Memory B cell (primary cell): ENCODE measurements around the gene CCNF.
"Not testable (repeated sequence)": the region's sequence is repeated elsewhere in the genome, so short reads cannot be mapped to it uniquely, and the experiment has no call there.

Experiments
- ATAC-seq: fragments of 150-1000 bp; cut with Tn5 transposase; 2 replicates; pipeline ENCODE4 v1.10.0; 2021; ENCODE audit warnings: low read depth, mild to moderate bottlenecking, moderate library complexity
- DNase-seq, 2 donors: peaks; one replicate each; pipeline ENCODE4 v3.0.0; 2022; ENCODE audit warnings: low spot score in 2 of 2
- H3K27ac Mint-ChIP-seq: one replicate; pipeline ENCODE4 v1.8.0; 2022; ENCODE audit warnings: mild to moderate bottlenecking, moderate library complexity, mixed read lengths
- H3K27me3 Mint-ChIP-seq: one replicate; pipeline ENCODE4 v1.8.0; 2022; ENCODE audit warnings: mixed read lengths
- H3K36me3 Mint-ChIP-seq: one replicate; pipeline ENCODE4 v1.8.0; 2022; ENCODE audit warnings: mild to moderate bottlenecking, mixed read lengths
- H3K4me1 Mint-ChIP-seq: one replicate; pipeline ENCODE4 v1.8.0; 2022; ENCODE audit warnings: mixed read lengths
- H3K4me3 Mint-ChIP-seq: one replicate; pipeline ENCODE4 v1.8.0; 2022; ENCODE audit warnings: mild to moderate bottlenecking, moderate library complexity, mixed read lengths
- H3K9me3 Mint-ChIP-seq: one replicate; pipeline ENCODE4 v1.8.0; 2022; ENCODE audit warnings: mixed read lengths

Gene CCNF

GRCh38 chr16:2436110-2436509 is 6.9 kb downstream of the CCNF start:
- H3K36me3 Mint-ChIP-seq, result peaks cover 8% of the 10 kb centered on the region
- no peak overlapping the region for H3K4me3 Mint-ChIP-seq

GRCh38 chr16:2437032-2437790 is 8.0 kb downstream of the CCNF start:
- peaks cover 8% of the 10 kb centered on the region for H3K36me3 Mint-ChIP-seq
- peak overlapping the region; percentile 41 for H3K27ac Mint-ChIP-seq

More at GRCh38 chr16:2436110-2436509, 6.9 kb downstream of the CCNF start:
- Mint-ChIP-seq H3K27ac (no peak overlapping the region), H3K9me3 (no peaks in the 10 kb centered on the region), H3K4me1 (peaks cover 16% of the 10 kb centered on the region), H3K27me3 (no peaks in the 10 kb centered on the region)
- DNase-seq, result no peak
- no peak for ATAC-seq

GRCh38 chr16:2438121-2438520 is 8.9 kb downstream of the CCNF start:
- H3K9me3 Mint-ChIP-seq, result no peaks in the 10 kb centered on the region
- DNase-seq (no peak), ATAC-seq (no peak)
- peak overlapping the region; percentile 30 for H3K27ac Mint-ChIP-seq
- no peak overlapping the region for H3K4me3 Mint-ChIP-seq
- peaks cover 13% of the 10 kb centered on the region for H3K4me1 Mint-ChIP-seq
- no peaks in the 10 kb centered on the region for H3K27me3 Mint-ChIP-seq
- peaks cover 6% of the 10 kb centered on the region for H3K36me3 Mint-ChIP-seq

More at GRCh38 chr16:2437032-2437790, 8.0 kb downstream of the CCNF start:
- ATAC-seq, result no peak
- Mint-ChIP-seq H3K4me3 (no peak overlapping the region), H3K9me3 (no peaks in the 10 kb centered on the region), H3K4me1 (peaks cover 16% of the 10 kb centered on the region), H3K27me3 (no peaks in the 10 kb centered on the region)
- no peak for DNase-seq

GRCh38 chr16:2439598-2439997 is 10.4 kb downstream of the CCNF start:
- peak overlapping the region; percentile 24 for H3K4me3 Mint-ChIP-seq
- peaks cover 13% of the 10 kb centered on the region for H3K4me1 Mint-ChIP-seq
- H3K9me3 Mint-ChIP-seq, result no peaks in the 10 kb centered on the region
- DNase-seq, result no peak
- ATAC-seq, result no peak
- H3K27me3 Mint-ChIP-seq, result no peaks in the 10 kb centered on the region
- H3K27ac Mint-ChIP-seq, result peak overlapping the region; percentile 89
- H3K36me3 Mint-ChIP-seq, result peaks cover 2% of the 10 kb centered on the region

DNA sequence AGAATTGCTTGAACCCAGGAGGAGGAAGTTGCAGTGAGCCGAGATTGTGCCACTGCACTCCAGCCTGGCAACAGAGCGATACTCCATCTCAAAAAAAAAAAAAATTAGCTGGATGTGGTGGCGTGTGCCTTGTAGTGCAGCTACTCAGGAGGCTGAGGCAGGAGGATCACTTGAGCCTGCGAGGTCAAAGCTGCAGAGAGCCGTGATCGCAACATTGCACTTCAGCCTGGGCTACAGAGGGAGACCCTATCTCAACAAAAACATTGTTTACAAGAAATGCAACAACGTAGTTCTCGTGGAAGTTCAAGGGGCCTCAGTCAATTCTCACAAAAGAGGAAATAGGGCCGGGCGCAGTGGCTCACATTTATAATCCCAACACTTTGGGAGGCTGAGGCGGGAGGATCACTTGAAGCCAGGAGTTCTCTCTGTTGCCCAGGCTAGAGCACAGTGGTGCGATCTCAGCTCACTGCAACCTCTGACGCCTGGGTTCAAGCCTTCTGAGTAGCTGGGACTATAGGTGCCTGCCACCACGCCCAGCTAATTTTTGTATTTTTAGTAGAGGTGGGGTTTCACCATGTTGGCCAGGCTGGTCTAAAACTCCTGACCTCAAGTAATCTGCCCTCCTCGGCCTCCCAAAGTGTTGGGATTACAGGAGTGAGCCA is 12.0 kb downstream of the CCNF start:
- H3K27me3 Mint-ChIP-seq, H3K9me3 Mint-ChIP-seq, H3K4me3 Mint-ChIP-seq, H3K27ac Mint-ChIP-seq, DNase-seq, ATAC-seq, H3K36me3 Mint-ChIP-seq: not testable (repeated sequence)
- peaks cover 13% of the 10 kb centered on the region for H3K4me1 Mint-ChIP-seq

DNA sequence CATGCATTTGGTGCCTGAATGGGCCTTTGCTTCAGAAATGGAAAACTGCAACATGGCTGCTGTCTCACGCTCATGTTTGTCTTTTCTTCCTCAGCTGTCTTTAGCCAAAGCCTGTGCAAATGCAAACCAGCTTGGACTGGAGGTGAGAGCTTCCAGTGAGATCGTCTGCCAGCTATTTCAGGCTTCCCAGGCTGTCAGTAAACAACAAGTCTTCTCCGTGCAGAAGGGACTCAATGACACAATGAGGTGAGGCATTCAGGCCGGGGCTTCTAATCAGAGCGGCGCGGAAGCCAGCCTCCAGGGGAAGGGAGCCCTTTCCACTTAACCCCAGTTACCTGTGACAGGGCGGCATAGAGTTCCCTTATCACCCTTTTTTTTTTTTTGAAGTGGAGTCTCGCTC is 14.3 kb downstream of the CCNF start:
- Mint-ChIP-seq H3K27me3 (no peaks in the 10 kb centered on the region), H3K4me3 (no peak overlapping the region), H3K27ac (no peak overlapping the region), H3K36me3 (peaks cover 6% of the 10 kb centered on the region), H3K4me1 (peaks cover 13% of the 10 kb centered on the region), H3K9me3 (no peaks in the 10 kb centered on the region)
- ATAC-seq (no peak), DNase-seq (no peak)

- peaks cover 10% of the 10 kb centered on the region for H3K36me3 Mint-ChIP-seq
- H3K9me3 Mint-ChIP-seq, result no peaks in the 10 kb centered on the region
- H3K4me3 Mint-ChIP-seq, result no peak overlapping the region
- ATAC-seq (no peak), DNase-seq (no peak)
- no peaks in the 10 kb centered on the region for H3K27me3 Mint-ChIP-seq
- H3K27ac Mint-ChIP-seq, result no peak overlapping the region
- no peaks in the 10 kb centered on the region for H3K4me1 Mint-ChIP-seq
Measured at GRCh38 chr16:2447920-2448583, 18.8 kb downstream of the CCNF start.

DNA sequence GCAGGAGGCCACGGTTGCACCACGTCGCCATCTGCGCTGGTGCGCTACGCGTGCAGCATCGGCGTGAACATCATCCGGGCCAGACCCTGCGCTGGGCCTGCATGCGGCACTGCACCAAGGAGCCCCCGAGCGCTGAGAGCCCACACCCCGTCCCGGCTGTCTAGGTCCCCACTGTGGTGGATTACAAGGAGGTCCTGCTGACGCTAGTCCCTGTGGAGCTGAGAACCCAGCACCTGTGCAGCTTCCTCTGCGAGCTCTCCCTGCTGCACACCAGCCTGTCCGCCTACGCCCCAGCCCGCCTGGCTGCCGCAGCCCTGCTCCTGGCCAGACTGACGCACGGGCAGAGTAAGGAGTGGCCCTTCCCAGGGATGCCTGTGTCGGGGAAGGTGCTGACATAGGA is 19.9 kb downstream of the CCNF start:
- H3K36me3 Mint-ChIP-seq, result peaks cover 15% of the 10 kb centered on the region
- H3K4me1 Mint-ChIP-seq, result no peaks in the 10 kb centered on the region
- no peak overlapping the region for H3K4me3 Mint-ChIP-seq
- H3K27me3 Mint-ChIP-seq, result no peaks in the 10 kb centered on the region
- no peaks in the 10 kb centered on the region for H3K9me3 Mint-ChIP-seq
- ATAC-seq (no peak), DNase-seq (no peak)
- H3K27ac Mint-ChIP-seq, result no peak overlapping the region

- no peak overlapping the region for H3K4me3 Mint-ChIP-seq
- H3K9me3 Mint-ChIP-seq, result no peaks in the 10 kb centered on the region
- H3K36me3 Mint-ChIP-seq, result peaks cover 15% of the 10 kb centered on the region
- ATAC-seq (no peak), DNase-seq (no peak)
- H3K4me1 Mint-ChIP-seq, result no peaks in the 10 kb centered on the region
- H3K27ac Mint-ChIP-seq, result no peak overlapping the region
- no peaks in the 10 kb centered on the region for H3K27me3 Mint-ChIP-seq
Measured at GRCh38 chr16:2450535-2450934, 21.3 kb downstream of the CCNF start.

DNA sequence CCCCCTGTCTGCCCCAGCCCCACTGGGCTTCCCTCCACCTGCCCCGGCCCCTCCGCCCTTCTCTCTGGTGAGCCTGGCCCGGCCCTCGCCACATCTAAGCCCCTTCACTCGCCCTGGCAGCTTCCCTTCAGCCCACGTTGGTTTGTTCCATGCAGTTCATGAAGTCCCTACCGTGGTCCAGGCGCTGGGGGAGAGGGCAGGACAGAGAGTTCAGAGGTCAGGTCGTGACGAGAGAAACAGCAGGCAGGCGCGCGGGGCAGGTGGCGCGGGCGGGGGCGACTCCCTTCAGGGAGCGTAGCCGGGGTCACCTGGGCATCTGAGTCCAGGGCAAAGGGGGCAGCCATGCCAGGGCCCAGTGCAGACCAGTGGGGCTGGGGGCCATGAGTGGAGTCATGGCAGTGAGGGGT is 21.7 kb downstream of the CCNF start:
- H3K4me3 Mint-ChIP-seq, result no peak overlapping the region
- no peaks in the 10 kb centered on the region for H3K27me3 Mint-ChIP-seq
- H3K27ac Mint-ChIP-seq, result no peak overlapping the region
- H3K4me1 Mint-ChIP-seq, result no peaks in the 10 kb centered on the region
- no peak for DNase-seq
- peaks cover 15% of the 10 kb centered on the region for H3K36me3 Mint-ChIP-seq
- no peak for ATAC-seq
- no peaks in the 10 kb centered on the region for H3K9me3 Mint-ChIP-seq

- ATAC-seq (no peak), DNase-seq (no peak)
- Mint-ChIP-seq H3K4me1 (no peaks in the 10 kb centered on the region), H3K27ac (no peak overlapping the region), H3K27me3 (no peaks in the 10 kb centered on the region), H3K36me3 (peaks cover 13% of the 10 kb centered on the region), H3K4me3 (no peak overlapping the region), H3K9me3 (no peaks in the 10 kb centered on the region)
Measured at GRCh38 chr16:2451851-2452320, 22.6 kb downstream of the CCNF start.

- no peak overlapping the region for H3K27ac Mint-ChIP-seq
- DNase-seq (no peak), ATAC-seq (no peak)
- no peak overlapping the region for H3K4me3 Mint-ChIP-seq
- H3K27me3 Mint-ChIP-seq, result no peaks in the 10 kb centered on the region
- H3K9me3 Mint-ChIP-seq, result no peaks in the 10 kb centered on the region
- peaks cover 12% of the 10 kb centered on the region for H3K36me3 Mint-ChIP-seq
- no peaks in the 10 kb centered on the region for H3K4me1 Mint-ChIP-seq
Measured at GRCh38 chr16:2452650-2453049, 23.4 kb downstream of the CCNF start.

GRCh38 chr16:2455081-2455845 is 26.0 kb downstream of the CCNF start:
- H3K9me3 Mint-ChIP-seq, result no peaks in the 10 kb centered on the region
- peaks cover 4% of the 10 kb centered on the region for H3K4me1 Mint-ChIP-seq
- peaks cover 2% of the 10 kb centered on the region for H3K27me3 Mint-ChIP-seq
- ATAC-seq (no peak), DNase-seq (no peak)
- H3K27ac Mint-ChIP-seq, result no peak overlapping the region
- H3K4me3 Mint-ChIP-seq, result no peak overlapping the region
- peaks cover 6% of the 10 kb centered on the region for H3K36me3 Mint-ChIP-seq
